ENCODE data around the gene GPHN.

GPHN gene

DNA sequence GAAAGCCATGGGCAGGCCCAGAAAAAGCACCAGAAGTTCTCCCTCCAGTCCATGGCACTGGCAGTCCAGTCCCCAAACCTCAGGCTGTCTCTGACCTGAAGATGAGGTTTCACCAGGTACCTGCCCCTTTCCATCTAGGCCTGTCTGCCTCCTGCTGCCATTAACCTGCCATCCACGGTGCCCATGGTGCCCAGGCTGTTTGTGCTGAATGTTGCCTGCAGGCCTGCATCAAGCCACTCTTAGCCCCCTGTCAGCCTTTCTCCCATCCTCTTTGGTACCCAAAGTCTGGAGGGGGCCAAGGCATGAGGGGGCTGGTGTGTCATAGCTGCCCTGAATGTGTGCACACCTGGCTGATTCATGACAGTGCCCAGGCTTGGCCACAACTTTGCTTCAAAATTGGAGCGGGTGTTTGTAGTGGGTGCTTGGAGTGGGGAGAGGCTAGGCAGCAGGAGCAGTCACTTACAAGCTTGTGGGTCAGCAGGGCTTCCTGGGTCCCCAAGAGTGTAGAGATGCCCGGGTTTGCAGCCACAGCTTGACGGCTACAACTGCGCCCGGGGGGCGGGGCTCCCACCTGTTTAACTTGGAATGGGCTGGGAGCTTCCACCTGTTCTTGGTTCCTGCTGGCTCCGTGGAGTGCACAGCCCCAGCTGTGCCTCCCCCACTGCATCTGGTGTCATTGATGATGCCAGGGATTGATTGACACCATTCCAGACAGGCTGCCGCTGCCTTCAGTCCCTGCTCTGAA lies 88.5 kb downstream of the GPHN start:
- Histone ChIP-seq H3K9me3 (ENCODE audit: control insufficient read depth, insufficient read depth, low read length) (no peaks in the 10 kb centered on the region), H3K4me1 (ENCODE audit: insufficient read depth, low read length) (no peaks in the 10 kb centered on the region), H3K9ac (ENCODE audit: low read depth, low read length) (no peak overlapping the region), H3K36me3 (ENCODE audit: insufficient read depth, low read length) (no peaks in the 10 kb centered on the region)

DNA sequence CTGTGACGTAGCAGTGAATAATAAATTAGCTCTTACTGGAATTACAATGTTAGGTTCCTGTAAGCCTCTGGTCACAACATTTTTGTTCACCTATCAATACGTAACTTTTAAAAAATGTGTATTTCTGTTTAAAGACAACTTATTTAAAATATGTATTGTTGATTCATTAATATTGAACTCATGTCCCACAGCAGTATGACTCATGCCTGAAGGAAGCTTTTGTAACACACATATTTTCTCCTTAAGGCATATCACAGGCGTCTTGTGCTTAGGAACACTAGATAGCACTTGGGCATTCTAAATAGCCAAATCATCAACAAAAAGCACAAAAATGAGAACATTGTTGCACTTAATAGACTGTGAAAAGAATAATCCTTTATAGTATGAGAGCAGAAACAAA lies 92.5 kb downstream of the GPHN start:
- H3K9ac ChIP-seq (ENCODE audit: low read depth, low read length): no peak overlapping the region
- no peaks in the 10 kb centered on the region for H3K4me1 ChIP-seq (ENCODE audit: insufficient read depth, low read length)
- H3K9me3 ChIP-seq (ENCODE audit: control insufficient read depth, insufficient read depth, low read length): no peaks in the 10 kb centered on the region
- H3K36me3 ChIP-seq (ENCODE audit: insufficient read depth, low read length): no peaks in the 10 kb centered on the region

DNA sequence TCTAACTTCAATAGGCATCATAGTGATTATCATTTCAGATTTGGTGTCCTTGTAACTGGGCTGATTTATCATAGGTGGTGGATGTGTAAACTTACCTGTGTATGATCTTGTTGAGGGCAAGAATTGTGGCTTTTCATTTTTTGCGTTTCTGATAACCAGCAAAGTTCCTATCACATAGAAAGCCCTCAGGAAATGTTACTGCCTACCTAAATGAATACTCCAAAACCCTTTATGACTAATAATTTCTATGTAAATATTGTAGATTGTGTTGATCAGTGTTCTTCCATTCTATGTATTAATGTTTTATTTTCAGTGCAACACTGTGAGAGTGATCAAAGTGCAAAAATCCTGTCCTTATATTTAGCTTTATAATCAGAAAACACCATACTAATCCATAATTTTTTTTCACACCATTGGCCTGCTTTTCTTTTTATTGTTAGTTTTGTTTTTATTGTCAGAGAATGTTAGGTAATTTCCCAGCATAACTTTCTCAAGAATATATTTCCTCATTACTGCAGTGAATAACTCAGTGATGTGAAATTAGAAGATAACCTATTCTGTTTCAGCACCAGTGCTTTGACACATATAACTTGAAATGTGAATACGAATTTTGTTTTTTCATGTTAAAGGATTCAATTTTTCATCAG lies 94.1 kb downstream of the GPHN start:
- no peaks in the 10 kb centered on the region for H3K36me3 ChIP-seq (ENCODE audit: insufficient read depth, low read length)
- no peak overlapping the region for H3K9ac ChIP-seq (ENCODE audit: low read depth, low read length)
- H3K4me1 ChIP-seq (ENCODE audit: insufficient read depth, low read length): no peaks in the 10 kb centered on the region
- H3K9me3 ChIP-seq (ENCODE audit: control insufficient read depth, insufficient read depth, low read length): no peaks in the 10 kb centered on the region

DNA sequence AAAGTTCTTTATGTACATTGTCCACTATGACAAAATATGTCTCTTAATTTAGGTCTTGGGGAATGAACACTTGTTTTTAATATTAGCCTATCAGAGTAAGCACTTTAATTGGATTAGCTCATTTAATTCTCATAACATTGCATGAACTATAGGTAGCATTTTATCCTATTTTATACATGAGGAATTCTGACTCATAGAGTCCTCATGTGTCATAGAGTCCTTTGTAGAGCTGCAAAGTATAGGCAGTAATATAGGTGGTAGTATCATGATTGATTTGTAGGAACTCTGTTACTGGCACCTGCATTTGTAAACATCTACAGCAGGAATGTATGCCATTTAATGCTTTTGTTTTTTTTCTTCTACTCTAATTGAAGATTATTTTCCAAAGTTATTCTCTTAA lies 96.0 kb downstream of the GPHN start:
- Histone ChIP-seq H3K4me1 (ENCODE audit: insufficient read depth, low read length) (no peaks in the 10 kb centered on the region), H3K36me3 (ENCODE audit: insufficient read depth, low read length) (no peaks in the 10 kb centered on the region), H3K9ac (ENCODE audit: low read depth, low read length) (no peak overlapping the region), H3K9me3 (ENCODE audit: control insufficient read depth, insufficient read depth, low read length) (no peaks in the 10 kb centered on the region; the same call in 1 of the 2 replicates)

DNA sequence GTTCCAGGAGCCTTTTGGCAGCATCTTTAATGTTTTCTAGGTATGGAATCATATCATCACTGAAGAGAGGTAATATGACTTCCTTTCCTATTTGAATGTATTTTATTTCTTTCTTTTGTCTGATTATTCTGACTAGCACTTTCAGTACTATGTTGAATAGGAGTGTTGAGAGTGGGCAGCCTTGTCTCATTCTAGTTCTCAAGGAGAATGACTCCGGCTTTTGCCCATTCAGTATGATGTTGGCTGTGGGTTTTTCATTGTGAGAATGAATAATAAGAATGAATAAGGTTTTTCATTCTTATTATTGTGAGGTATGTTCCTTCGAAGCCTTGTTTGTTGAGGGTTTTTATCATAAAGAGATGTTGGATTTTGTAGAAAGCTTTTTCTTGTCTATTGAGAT lies 98.9 kb downstream of the GPHN start:
- Histone ChIP-seq H3K9me3 (ENCODE audit: control insufficient read depth, insufficient read depth, low read length) (no peaks in the 10 kb centered on the region; the same call in 1 of the 2 replicates), H3K4me1 (ENCODE audit: insufficient read depth, low read length) (no peaks in the 10 kb centered on the region), H3K36me3 (ENCODE audit: insufficient read depth, low read length) (no peaks in the 10 kb centered on the region), H3K9ac (ENCODE audit: low read depth, low read length) (no peak overlapping the region)

DNA sequence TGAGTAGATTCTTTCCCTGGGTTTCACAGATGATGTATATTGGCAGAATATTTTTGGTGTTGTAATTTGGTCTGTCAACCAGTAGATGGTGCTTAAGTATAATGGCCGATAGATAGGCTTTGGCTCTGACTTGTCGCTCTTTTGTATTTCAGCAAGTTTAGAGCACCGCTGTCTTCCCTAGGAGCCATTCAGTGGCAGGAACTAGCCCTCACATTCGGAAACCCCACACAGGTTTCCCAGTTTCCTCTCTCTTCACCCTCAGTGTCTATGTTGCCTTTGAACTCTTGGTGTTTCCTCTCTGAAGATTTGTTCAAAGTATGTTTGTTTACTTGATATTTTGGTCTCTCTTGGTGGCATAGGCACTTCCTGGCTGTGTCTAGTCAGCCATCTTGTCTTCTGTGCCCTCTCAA lies 102.2 kb downstream of the GPHN start:
- no peaks in the 10 kb centered on the region; the same call in 1 of the 2 replicates for H3K9me3 ChIP-seq (ENCODE audit: control insufficient read depth, insufficient read depth, low read length)
- no peaks in the 10 kb centered on the region for H3K4me1 ChIP-seq (ENCODE audit: insufficient read depth, low read length)
- no peak overlapping the region for H3K9ac ChIP-seq (ENCODE audit: low read depth, low read length)
- H3K36me3 ChIP-seq (ENCODE audit: insufficient read depth, low read length): no peaks in the 10 kb centered on the region

DNA sequence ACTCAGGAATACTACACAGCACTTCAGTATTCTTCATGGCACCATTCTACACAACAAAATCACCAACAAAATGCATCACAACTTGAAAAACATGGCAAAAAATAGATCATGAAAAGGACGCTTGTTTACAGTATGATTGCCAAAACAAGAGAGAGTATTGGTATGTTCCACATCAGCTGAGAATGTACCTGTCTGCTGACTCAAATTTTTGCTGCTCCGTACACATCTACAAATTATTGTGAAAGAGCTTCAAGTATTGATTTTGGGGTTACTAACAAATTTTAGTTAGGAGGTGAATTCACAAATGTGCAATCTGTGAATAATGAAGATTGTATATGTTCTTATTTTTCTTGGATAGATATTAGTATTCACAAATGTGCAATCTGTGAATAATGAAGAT lies 105.4 kb downstream of the GPHN start:
- H3K36me3 ChIP-seq (ENCODE audit: insufficient read depth, low read length): no peaks in the 10 kb centered on the region
- H3K4me1 ChIP-seq (ENCODE audit: insufficient read depth, low read length): no peaks in the 10 kb centered on the region
- peaks cover 2% of the 10 kb centered on the region for H3K9me3 ChIP-seq (ENCODE audit: control insufficient read depth, insufficient read depth, low read length)
- H3K9ac ChIP-seq (ENCODE audit: low read depth, low read length): no peak overlapping the region

DNA sequence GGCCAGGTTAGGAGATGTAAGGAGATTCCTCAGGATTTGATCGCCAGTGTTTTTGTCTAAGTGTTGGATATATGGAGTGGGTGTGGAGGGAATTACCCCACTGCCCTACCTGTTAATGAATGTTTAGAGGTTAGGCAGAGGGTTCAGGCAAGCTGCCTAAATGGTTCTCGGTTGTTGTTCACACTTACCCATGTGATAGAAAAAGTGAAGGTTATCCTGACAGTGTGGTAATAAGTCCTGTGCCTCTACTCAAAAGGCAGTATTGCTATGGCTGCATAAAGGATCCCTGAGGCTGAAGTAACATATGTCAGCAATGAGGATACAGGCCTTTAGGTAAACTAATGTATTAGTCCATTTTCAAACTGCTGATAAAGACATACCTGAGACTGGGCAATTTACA lies 112.0 kb downstream of the GPHN start:
- peaks cover 2% of the 10 kb centered on the region; the same call in 1 of the 2 replicates for H3K9me3 ChIP-seq (ENCODE audit: control insufficient read depth, insufficient read depth, low read length)
- no peak overlapping the region for H3K9ac ChIP-seq (ENCODE audit: low read depth, low read length)
- H3K4me1 ChIP-seq (ENCODE audit: insufficient read depth, low read length): no peaks in the 10 kb centered on the region
- no peaks in the 10 kb centered on the region for H3K36me3 ChIP-seq (ENCODE audit: insufficient read depth, low read length)

DNA sequence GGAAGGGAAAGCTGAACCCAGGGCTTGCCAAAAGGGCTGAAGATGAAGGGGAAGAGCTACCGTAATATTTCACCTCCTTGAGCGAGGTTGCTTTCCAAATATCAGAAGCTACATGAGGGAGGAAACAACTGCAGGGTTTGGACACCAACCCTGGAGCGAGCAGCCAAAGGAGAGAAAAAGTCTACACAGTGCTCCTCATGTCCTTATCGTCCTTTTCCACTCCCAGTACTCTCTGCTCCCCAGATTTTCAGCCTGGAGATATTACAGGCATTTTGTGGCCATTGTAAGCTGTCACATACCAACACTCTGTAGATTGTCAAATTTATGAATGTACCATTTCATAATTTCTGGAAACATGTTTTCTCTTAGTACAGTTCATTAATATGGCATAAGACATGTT lies 115.9 kb downstream of the GPHN start:
- H3K9me3 ChIP-seq (ENCODE audit: control insufficient read depth, insufficient read depth, low read length): no peaks in the 10 kb centered on the region
- H3K36me3 ChIP-seq (ENCODE audit: insufficient read depth, low read length): no peaks in the 10 kb centered on the region
- H3K9ac ChIP-seq (ENCODE audit: low read depth, low read length): no peak overlapping the region
- H3K4me1 ChIP-seq (ENCODE audit: insufficient read depth, low read length): no peaks in the 10 kb centered on the region

DNA sequence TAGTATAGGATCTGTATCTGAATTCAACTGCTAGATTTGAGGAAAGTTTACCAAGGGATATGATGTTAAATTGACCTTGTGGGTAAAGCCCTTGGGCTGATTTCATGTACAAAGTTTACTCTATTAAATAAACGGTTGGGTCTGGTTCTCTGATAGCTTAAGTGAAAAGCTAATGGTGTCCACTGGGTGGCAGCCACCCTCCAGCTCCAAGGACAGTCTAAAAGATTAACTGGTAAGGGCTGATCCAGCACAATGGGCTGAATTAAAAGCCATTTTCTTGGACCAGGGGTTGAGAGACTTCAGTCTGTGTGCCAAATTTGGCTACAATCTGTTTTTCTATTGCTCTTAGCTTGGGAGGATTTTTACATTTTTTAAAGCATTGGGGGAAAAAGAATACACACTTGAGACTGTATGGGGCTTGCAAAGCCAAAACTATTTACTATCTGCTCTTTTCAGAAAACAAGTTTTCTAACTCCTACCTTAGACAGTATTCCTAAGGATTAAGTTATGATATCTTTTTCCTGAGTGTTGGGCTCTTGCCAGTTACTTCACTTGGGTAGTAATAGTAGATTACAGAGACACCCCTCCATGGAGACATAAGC lies 116.5 kb downstream of the GPHN start:
- no peaks in the 10 kb centered on the region for H3K36me3 ChIP-seq (ENCODE audit: insufficient read depth, low read length)
- no peaks in the 10 kb centered on the region for H3K9me3 ChIP-seq (ENCODE audit: control insufficient read depth, insufficient read depth, low read length)
- no peak overlapping the region for H3K9ac ChIP-seq (ENCODE audit: low read depth, low read length)
- no peaks in the 10 kb centered on the region for H3K4me1 ChIP-seq (ENCODE audit: insufficient read depth, low read length)

DNA sequence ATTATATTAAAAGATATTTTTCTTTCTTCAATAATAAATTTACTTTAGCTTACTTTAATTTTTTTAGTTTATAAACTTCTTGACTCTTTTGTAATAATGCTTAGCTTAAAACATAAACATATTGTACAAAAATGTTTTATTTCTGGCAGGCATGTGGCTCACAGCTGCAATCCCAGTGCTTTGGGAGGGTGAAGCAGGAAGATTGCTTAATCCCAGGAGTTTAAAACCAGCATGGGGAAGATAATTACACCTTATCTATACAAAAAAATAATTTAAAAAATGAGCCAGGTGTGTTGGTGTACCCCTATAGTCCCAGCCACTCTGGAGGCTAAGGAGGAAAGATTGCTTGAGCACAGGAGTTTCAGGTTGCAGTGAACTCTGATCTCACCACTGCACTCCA lies 120.7 kb downstream of the GPHN start:
- Histone ChIP-seq H3K36me3 (ENCODE audit: insufficient read depth, low read length) (no peaks in the 10 kb centered on the region), H3K9me3 (ENCODE audit: control insufficient read depth, insufficient read depth, low read length) (no peaks in the 10 kb centered on the region), H3K9ac (ENCODE audit: low read depth, low read length) (no peak overlapping the region), H3K4me1 (ENCODE audit: insufficient read depth, low read length) (no peaks in the 10 kb centered on the region)

DNA sequence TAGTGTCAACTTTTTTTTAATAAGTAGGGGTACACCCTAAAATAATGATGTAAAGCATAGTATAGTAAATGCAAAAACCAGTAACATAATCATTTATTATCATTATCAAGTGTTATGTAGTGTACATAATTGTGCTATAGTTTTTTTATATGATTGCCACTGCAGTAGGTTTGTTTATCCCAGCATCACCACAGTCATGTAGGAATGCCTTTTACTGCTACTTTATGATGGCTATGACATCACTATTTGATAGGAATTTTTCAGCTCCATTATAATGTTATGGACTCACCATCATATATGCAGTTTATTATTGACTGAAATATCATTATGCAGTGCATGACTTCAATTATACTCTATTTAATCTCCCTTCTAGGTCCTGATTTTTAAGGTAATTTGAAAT lies 121.6 kb downstream of the GPHN start:
- no peaks in the 10 kb centered on the region for H3K9me3 ChIP-seq (ENCODE audit: control insufficient read depth, insufficient read depth, low read length)
- H3K36me3 ChIP-seq (ENCODE audit: insufficient read depth, low read length): no peaks in the 10 kb centered on the region
- no peak overlapping the region for H3K9ac ChIP-seq (ENCODE audit: low read depth, low read length)
- no peaks in the 10 kb centered on the region for H3K4me1 ChIP-seq (ENCODE audit: insufficient read depth, low read length)

DNA sequence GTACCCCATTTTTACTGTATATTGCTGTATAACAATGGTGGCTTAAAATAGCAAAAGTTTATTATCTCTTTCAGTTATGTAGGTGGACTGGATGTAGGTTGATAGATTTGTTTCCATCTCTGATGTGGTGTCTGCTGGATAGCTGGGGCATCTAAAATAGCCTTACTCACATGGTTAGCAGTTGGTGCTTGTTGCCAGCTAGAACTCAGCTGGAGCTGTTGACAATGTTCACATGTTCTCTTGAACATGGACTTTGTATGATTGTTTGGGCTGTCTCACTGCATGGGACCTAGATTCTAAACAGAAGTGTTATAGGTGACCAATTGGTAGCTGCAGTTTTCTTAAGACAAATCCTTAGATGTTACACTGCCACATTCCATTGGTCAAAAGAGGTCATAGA lies 126.9 kb downstream of the GPHN start:
- H3K9me3 ChIP-seq (ENCODE audit: control insufficient read depth, insufficient read depth, low read length): no peaks in the 10 kb centered on the region
- H3K9ac ChIP-seq (ENCODE audit: low read depth, low read length): no peak overlapping the region
- H3K4me1 ChIP-seq (ENCODE audit: insufficient read depth, low read length): no peaks in the 10 kb centered on the region

DNA sequence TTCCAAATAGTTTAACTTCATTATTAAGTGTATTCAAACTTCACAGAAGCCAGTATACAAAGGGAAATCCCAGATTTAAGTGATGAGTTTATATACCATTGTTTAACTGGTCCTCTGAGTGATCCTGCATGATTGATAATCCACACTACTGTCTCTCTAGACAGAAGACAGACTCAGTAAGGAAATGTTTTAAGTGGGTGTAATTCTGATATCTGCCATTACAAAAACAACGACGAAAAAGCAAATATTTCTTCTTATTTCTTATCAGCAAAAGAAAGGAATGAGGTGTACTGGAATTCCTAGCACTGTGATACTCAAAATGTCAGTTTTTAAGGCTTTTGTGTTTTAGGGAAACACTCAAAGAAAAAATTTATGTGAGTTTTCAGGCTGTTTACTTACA lies 127.5 kb downstream of the GPHN start:
- H3K9me3 ChIP-seq (ENCODE audit: control insufficient read depth, insufficient read depth, low read length): no peaks in the 10 kb centered on the region
- no peak overlapping the region for H3K9ac ChIP-seq (ENCODE audit: low read depth, low read length)
- no peaks in the 10 kb centered on the region for H3K36me3 ChIP-seq (ENCODE audit: insufficient read depth, low read length)
- H3K4me1 ChIP-seq (ENCODE audit: insufficient read depth, low read length): no peaks in the 10 kb centered on the region

More for the DNA sequence above, 126.9 kb downstream of the GPHN start:
- H3K36me3 ChIP-seq (ENCODE audit: insufficient read depth, low read length): no peaks in the 10 kb centered on the region

DNA sequence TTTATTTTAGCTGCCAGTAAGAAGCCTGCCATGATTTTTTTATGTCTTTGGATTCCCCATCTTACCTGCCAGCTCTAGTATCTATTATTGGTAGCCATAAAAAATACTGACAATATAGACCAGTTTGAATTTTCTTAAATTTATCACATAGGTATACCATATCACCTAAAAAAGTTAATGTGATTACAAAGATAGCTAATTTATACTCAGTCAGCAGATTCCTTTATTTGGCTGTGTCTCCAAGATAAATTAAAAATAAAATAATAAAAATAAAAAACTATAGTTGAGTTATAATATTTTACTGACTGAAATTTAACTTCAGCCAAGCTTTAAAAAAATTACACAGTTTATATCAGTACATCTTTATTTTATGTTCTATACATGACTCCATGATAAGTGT lies 128.3 kb downstream of the GPHN start:
- Histone ChIP-seq H3K4me1 (ENCODE audit: insufficient read depth, low read length) (no peaks in the 10 kb centered on the region), H3K9ac (ENCODE audit: low read depth, low read length) (no peak overlapping the region), H3K9me3 (ENCODE audit: control insufficient read depth, insufficient read depth, low read length) (no peaks in the 10 kb centered on the region), H3K36me3 (ENCODE audit: insufficient read depth, low read length) (no peaks in the 10 kb centered on the region)
